SK-N-MC (cell line): ENCODE measurements around the gene ZNF366.

Experiments
- DNase-seq: peaks from one replicate; pipeline ENCODE4 v3.0.0-alpha.2; 2011; ENCODE audit warnings: low read depth, low spot score
- H3K27ac ChIP-seq: fragments of 200-600 bp; sonication (generic); 2 replicates; pipeline ENCODE4 v1.5.1; 2016; ENCODE audit warnings: mixed run types
- H3K36me3 ChIP-seq: fragments of 200-600 bp; sonication (generic); 2 replicates; pipeline ENCODE4 v1.6.1; 2017; ENCODE audit warnings: antibody characterized with exemption, low read length, mixed read lengths; ENCODE audit not compliant: insufficient read depth
- H3K4me3 ChIP-seq: fragments of 200-600 bp; sonication (generic); 2 replicates; pipeline ENCODE4 v1.5.1; 2016
- H3K9ac ChIP-seq: fragments of 200-600 bp; sonication (generic); 2 replicates; pipeline ENCODE4 v1.8.0; 2017; ENCODE audit warnings: mixed run types, mixed read lengths; ENCODE audit not compliant: insufficient read length
- H3K9me3 ChIP-seq: fragments of 200-600 bp; sonication (generic); 2 replicates; pipeline ENCODE4 v1.6.1; 2017; ENCODE audit warnings: low read depth, mild to moderate bottlenecking, antibody characterized with exemption, low read length, moderate library complexity, mixed read lengths
- EZH2 ChIP-seq: fragments of 200-600 bp; sonication (generic); IDR thresholded peaks from one replicate; pipeline ENCODE4 v1.6.1; 2017; ENCODE audit warnings: antibody characterized with exemption
- FOXP2 ChIP-seq: optimal IDR thresholded peaks from 2 replicates; pipeline ENCODE3; 2011; ENCODE audit warnings: mild to moderate bottlenecking, moderate library complexity; ENCODE audit not compliant: insufficient read depth; ENCODE audit errors: extremely low read length, control extremely low read depth
- POLR2AphosphoS5 ChIP-seq: IDR thresholded peaks from 2 replicates; pipeline ENCODE4 v1.6.1; 2012; ENCODE audit warnings: mild to moderate bottlenecking, low read depth, low read length, borderline replicate concordance

Gene ZNF366

DNA sequence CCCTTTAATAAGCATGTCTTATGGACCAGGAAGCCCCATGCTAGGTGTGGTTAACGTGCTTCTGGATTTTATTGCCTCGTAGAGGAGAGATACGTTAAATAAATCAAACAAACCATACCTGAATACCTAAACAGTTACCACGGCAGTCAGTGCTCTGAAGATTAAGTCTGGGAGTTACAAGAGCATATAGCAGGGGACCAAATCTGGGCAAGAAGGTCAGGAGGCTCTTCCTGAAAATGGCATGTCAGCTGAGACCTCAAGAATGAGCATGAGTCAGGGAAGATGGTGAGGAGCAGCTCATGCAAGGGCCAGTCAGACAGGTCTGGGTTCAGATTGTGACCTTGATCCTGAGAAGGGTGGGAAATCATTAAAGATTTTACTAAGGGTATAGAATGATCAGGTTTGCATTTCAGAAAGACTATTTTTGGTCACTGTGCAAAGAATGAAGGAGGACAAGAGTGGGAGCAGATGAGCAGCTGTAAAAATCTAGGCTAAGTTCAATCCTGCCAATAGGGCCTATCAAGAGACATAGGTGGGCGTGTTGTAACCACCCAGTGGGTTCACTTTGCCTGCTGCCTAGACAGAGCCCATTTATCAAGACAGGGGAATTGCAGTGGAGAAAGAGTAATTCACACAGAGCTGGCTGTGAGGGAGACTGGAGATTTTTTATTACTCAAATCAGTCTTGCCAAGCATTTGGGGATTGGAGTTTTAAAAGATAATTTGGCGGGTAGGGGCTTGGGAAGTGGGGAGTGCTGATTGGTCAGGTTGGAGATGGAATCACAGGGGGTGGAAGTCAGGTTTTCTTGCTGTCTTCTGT is 4.8 kb upstream of the ZNF366 start:
- no peak overlapping the region for H3K9ac ChIP-seq
- no peaks in the 10 kb centered on the region for H3K9me3 ChIP-seq
- no peaks in the 10 kb centered on the region for H3K36me3 ChIP-seq
- H3K4me3 ChIP-seq: no peak overlapping the region
- no peak for TF ChIP-seq FOXP2
- no peak for TF ChIP-seq POLR2AphosphoS5
- TF ChIP-seq EZH2: no peak
- no peak for DNase-seq
- H3K27ac ChIP-seq: no peak overlapping the region

DNA sequence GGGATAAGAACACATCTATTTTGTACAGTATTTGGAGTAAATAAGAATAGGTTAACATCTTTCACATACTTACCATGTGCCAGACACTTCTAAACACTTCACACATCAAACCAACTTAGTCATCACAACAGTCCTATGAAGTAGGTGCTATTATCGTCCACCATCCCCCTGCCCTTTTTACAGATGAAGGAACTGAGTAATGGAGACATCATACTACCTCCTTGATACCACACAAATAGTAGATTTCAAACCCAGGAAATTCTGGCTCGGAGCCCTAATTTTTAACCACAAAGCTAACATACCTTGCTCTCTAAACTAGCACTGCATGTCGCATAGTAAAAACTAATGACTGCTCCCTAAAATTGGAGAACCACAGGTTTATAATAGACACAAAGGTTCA is 4.2 kb upstream of the ZNF366 start:
- no peaks in the 10 kb centered on the region for H3K36me3 ChIP-seq
- no peak overlapping the region for H3K4me3 ChIP-seq
- DNase-seq: no peak
- TF ChIP-seq EZH2 (no peak), FOXP2 (no peak), POLR2AphosphoS5 (no peak)
- no peak overlapping the region for H3K9ac ChIP-seq
- H3K27ac ChIP-seq: no peak overlapping the region
- H3K9me3 ChIP-seq: no peaks in the 10 kb centered on the region

DNA sequence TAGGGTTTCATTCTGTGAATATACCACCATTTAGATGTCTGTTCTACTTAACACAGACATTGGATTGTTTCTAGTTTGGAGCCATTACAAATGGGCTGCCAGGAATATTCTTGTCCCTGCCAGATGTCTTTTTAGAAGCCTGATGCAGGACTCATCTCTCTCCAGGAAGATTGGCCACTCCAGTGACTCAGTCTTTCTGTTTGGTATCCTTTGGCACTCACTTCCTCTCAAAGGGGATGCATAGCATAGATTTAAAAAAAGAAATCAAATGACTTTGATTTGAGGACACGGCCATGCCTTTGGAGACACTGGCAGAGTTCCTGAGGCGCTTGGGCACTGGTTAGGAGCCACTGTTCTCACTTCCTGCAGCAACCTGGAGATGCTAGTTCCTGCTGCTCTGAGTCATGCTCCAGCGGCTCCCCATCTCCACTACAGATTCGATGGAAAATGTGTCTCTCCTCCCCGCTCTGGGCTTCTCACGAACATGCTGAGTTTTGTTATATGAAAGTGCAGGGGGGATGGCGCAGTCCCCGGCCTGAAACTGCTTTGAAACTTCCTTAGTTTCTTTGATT is 3.5 kb upstream of the ZNF366 start:
- H3K27ac ChIP-seq: no peak overlapping the region
- no peaks in the 10 kb centered on the region for H3K9me3 ChIP-seq
- no peak overlapping the region for H3K4me3 ChIP-seq
- no peaks in the 10 kb centered on the region for H3K36me3 ChIP-seq
- no peak for DNase-seq
- no peak overlapping the region for H3K9ac ChIP-seq
- TF ChIP-seq FOXP2: no peak
- TF ChIP-seq EZH2: no peak
- no peak for TF ChIP-seq POLR2AphosphoS5

DNA sequence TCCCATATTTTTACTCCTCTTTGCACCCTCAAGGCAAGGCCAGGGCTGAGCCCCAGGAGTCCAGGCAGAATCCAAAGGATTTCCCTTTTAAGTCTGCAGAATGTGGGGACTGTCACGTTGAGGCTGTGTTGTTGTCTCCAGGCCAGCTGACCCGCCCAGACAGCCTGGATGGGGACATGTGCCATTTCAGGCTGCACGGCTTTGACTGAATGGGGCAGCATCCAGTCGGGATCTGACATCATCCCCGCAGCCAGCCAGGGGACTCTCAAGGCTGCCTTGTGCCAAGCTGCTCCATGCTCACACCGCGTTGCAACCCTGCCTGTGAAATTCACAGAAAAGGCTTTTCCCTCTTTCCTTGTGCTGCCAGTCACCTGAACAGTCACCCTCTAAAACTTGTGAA is 2.2 kb upstream of the ZNF366 start:
- Histone ChIP-seq H3K27ac (no peak overlapping the region), H3K9me3 (no peaks in the 10 kb centered on the region), H3K9ac (no peak overlapping the region), H3K4me3 (no peak overlapping the region), H3K36me3 (no peaks in the 10 kb centered on the region)
- no peak for DNase-seq
- no peak for TF ChIP-seq FOXP2

DNA sequence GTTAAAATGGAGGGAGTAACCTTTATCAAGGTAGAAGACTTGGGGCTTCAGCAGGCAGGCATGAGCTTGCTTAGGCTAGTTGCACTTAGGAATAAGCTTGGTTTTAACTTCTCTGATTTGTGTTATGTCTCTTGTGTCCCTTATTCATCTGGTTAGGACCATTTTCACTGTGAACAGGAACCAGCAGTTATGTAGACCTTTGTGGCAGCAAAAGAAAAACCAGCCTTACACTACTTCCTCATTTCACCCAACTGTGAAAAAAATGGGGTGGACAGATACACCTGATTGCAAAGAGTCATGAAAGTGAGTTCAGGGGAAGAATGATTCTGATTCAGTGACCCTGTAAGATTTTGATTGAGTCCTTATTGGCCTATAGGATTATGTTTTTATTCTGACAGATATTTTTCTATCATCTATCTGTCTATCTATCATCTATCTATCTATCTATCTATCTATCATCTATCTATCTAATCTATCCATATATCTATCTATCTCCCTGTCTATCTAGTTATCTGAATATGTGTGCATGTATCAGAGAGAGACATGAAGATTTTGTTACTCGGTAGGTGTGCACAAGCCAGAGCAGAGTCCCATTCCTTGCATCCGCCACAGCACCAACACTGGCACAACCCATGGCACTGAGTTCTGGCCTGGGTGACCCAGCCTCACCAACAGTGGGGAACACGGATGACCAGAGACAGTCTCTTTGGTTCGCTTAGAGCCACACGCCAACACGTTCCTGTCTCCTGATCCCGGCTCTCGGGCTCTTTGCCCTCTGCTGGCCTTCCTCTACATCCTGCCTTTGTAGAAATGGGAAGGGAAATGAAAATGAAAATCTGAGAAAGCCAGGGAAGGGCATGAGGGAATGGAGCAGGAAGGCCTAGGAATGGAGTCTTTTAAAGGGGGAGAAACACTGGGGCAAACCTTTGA is 1.3 kb upstream of the ZNF366 start:
- H3K4me3 ChIP-seq: no peak overlapping the region
- H3K27ac ChIP-seq: no peak overlapping the region
- H3K36me3 ChIP-seq: no peaks in the 10 kb centered on the region
- no peak overlapping the region for H3K9ac ChIP-seq
- no peaks in the 10 kb centered on the region for H3K9me3 ChIP-seq
- DNase-seq: no peak
- no peak for TF ChIP-seq EZH2
- no peak for TF ChIP-seq FOXP2
- no peak for TF ChIP-seq POLR2AphosphoS5

DNA sequence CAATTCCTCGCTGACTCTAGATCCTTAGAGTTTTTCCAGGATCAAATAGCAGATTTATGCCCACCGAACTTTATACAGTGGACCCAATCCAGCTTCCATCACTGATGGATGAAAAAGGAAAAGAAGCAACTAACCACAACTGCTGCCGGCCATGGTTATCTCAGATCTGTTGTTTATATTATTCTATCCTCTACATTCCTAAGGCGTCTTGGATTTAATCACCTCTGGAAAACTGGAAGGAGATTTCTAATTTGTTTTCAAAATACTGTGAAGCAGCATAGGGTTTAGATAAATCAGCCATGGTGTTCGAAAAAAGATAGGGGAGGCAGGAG is 663 bp upstream of the ZNF366 start:
- Histone ChIP-seq H3K9me3 (no peaks in the 10 kb centered on the region), H3K4me3 (no peak overlapping the region), H3K27ac (no peak overlapping the region), H3K9ac (no peak overlapping the region), H3K36me3 (no peaks in the 10 kb centered on the region)
- no peak for DNase-seq
- TF ChIP-seq EZH2 (no peak), POLR2AphosphoS5 (no peak), FOXP2 (no peak)

DNA sequence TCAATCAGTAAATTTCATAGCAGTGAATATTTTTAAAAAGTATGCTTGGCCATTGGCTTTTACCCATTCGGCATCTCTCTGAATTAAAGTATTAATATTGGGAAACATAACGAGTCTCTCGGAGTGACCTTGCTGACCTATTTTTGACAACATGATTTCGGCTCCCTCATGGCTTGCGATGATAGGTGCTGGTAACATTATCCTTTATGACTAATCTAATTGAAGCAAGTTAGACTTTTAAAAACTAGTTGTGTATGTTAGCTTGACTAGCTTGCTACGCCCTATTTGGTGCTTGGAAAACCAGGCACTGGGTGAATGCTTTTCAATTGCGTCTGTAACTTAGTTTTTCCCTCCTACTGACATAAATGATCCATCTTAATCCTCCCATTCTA is 1.1 kb downstream of the ZNF366 start:
- H3K9ac ChIP-seq: no peak overlapping the region
- H3K27ac ChIP-seq: no peak overlapping the region
- TF ChIP-seq POLR2AphosphoS5 (no peak), FOXP2 (no peak), EZH2 (no peak)
- H3K4me3 ChIP-seq: no peak overlapping the region
- H3K36me3 ChIP-seq: no peaks in the 10 kb centered on the region
- no peaks in the 10 kb centered on the region for H3K9me3 ChIP-seq
- no peak for DNase-seq

DNA sequence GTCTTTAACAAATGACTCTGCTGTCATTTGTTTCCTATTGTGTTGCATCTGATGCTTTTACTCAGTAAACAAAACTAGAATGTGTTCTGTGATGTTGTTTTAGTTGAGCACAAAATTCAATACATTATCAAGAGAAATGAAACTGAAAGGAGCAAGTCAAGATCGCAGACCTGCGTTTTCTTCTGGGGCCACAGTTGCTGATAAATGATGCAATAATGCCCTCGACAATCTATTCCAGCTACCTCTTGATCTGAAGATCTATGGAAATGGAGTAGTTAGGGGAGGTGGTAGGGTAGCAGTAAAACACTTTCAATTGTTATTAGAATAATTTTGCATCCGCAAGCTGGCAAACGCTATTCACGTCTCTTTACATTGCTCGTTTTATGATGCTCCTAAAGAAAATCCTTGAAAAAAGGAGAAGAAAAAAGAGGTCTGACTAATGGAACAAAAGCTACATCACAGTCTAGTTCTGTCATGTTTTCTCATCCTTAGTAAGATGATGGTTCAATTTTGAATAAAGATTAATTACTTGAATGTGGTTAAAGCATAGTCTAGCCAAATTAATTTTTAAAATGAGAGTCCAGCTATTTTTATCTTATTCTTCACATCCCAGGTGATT is 1.6 kb downstream of the ZNF366 start:
- H3K27ac ChIP-seq: no peak overlapping the region
- no peak overlapping the region for H3K4me3 ChIP-seq
- H3K36me3 ChIP-seq: no peaks in the 10 kb centered on the region
- H3K9ac ChIP-seq: no peak overlapping the region
- DNase-seq: no peak
- H3K9me3 ChIP-seq: no peaks in the 10 kb centered on the region
- TF ChIP-seq FOXP2 (no peak), EZH2 (no peak), POLR2AphosphoS5 (no peak)
